Activated naive CD8-positive, alpha-beta T cell treated with anti-CD3 and anti-CD28 coated beads, Interleukin-2, amount 50 U/mL, for 24 hours (primary cell): Measurements from ENCODE around the gene KCNN3.

ENCODE experiments used
- ATAC-seq: fragments of 150-1000 bp; cut with Tn5 transposase; one replicate; pipeline ENCODE4 v1.10.0; 2021
- DNase-seq: peaks from one replicate; pipeline ENCODE4 v3.0.0; 2021
- H3K27ac Mint-ChIP-seq: one replicate; pipeline ENCODE4 v1.8.0; 2021; ENCODE audit warnings: mild to moderate bottlenecking, mixed read lengths
- H3K27me3 Mint-ChIP-seq: one replicate; pipeline ENCODE4 v1.8.0; 2021; ENCODE audit warnings: mixed read lengths
- H3K36me3 Mint-ChIP-seq: one replicate; pipeline ENCODE4 v1.8.0; 2021; ENCODE audit warnings: low read depth, mixed read lengths
- H3K4me1 Mint-ChIP-seq: one replicate; pipeline ENCODE4 v1.8.0; 2021; ENCODE audit warnings: mixed read lengths
- H3K4me3 Mint-ChIP-seq: one replicate; pipeline ENCODE4 v1.8.0; 2021; ENCODE audit warnings: mild to moderate bottlenecking, moderate library complexity, mixed read lengths
- H3K9me3 Mint-ChIP-seq: one replicate; pipeline ENCODE4 v1.8.0; 2021; ENCODE audit warnings: mixed read lengths

KCNN3 gene

DNA sequence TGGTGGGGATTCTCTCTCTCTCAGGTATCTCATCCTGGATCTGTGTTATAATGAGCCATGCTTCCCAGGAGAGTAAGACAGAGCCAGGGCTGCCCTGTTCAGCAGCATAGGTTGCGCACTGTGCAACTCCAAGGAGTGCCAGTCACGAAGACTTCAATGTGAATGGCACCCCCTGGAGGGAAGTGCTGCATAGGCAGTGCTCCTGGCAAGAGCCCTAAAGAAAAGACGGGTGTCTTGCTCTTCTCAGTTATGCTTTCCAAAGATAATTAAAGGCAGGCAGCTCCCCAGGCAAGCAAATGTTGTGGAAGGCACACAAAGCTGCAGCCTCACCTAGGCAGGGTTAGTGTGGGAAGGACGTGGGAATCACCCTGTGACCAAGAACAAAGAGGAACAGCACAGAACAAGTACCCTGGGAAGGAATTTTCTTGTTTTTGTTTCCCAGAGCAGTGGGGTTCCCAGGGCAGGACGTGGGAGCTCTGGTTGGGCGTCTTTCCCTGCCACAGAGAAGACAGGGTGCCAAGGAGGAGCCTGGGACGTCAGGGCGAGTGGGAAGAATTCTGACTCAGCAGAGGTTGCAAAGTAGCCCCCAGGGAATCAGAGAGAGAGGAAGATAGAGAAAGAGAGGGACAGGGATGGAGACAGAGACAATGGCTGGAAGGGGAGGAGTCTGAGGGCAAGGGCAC is 120.9 kb downstream of the KCNN3 start:
- DNase-seq (peak; percentile 67), ATAC-seq (peak; percentile 42)
- Mint-ChIP-seq H3K36me3 (no peaks in the 10 kb centered on the region), H3K4me3 (no peak overlapping the region), H3K4me1 (peaks cover 80% of the 10 kb centered on the region), H3K27me3 (peaks cover 2% of the 10 kb centered on the region), H3K9me3 (no peaks in the 10 kb centered on the region), H3K27ac (no peak overlapping the region)

DNA sequence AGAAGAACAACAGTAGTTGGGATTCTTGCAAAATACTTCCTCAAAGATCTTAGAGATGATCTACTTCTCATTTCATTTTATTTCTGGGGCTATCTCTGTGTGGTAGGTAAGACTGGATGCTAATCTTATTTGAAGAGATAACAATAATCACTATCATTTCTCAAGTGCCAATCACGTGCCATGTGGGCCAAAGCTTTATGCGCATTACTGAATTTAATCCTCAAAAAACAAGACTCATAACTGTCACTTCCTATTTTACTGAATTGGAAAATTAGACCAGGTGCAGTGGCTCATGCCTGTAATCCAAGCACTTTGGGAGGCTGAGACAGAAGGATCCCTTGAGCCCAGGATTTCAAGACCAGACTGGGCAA is 121.7 kb downstream of the KCNN3 start:
- Mint-ChIP-seq H3K9me3 (no peaks in the 10 kb centered on the region), H3K4me1 (peaks cover 86% of the 10 kb centered on the region), H3K36me3 (no peaks in the 10 kb centered on the region), H3K27ac (peak overlapping the region; percentile 84), H3K27me3 (peaks cover 2% of the 10 kb centered on the region), H3K4me3 (peak overlapping the region; percentile 75)
- ATAC-seq: no peak
- no peak for DNase-seq

DNA sequence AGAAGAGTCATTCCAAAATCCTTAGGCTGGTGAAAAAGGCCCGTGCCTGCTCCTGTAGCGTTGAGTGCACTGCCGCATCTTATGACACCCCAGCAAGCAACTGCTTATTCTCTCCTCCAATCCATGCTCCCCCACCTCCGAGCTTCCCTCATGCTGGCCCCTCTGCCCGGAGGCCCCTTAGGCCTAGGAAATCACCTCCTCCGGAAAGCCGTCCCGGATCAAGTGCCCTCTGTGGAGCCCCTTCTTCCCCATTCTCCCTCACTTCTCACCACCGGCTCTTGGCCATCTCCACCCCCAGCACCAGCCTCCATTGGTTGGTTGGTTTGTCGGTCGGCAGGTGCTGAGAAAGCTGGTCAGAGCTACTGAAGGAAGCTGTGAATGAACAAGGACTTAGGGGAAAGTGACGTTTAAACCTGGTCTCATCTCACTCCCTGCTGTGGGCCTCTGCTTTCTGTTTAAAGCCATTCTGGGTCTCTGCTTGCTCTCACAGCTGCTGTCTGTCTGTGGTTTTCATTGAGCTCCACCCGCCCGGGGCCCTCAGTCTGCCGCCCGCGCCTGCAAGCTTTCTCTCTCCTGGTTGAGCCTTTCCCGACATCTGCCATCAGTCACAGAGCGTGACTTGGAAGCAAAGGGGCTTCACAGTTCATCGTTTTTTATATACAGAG is 122.2 kb downstream of the KCNN3 start:
- H3K4me1 Mint-ChIP-seq: peaks cover 82% of the 10 kb centered on the region
- H3K27me3 Mint-ChIP-seq: peaks cover 2% of the 10 kb centered on the region
- peak overlapping the region; percentile 84 for H3K27ac Mint-ChIP-seq
- ATAC-seq (peak; percentile 71), DNase-seq (peak; percentile 62)
- H3K36me3 Mint-ChIP-seq: no peaks in the 10 kb centered on the region
- peak overlapping the region; percentile 75 for H3K4me3 Mint-ChIP-seq
- no peaks in the 10 kb centered on the region for H3K9me3 Mint-ChIP-seq

DNA sequence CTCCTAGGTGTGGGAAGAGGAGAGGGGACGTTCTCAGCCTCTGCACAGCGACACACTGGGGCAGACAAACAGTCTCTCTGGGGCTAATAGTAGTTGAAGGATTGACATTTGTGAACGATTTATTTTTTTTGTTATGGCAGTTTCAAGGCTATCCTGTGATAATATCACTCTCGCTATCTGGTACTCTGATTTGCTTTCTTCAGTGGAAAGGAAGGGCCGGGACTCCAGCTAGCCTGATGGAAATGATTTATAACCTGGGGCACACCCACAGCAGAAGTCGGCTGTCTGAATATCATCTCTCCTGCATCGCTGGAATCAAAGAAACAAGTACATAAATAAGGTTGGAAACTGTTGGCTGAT is 122.7 kb downstream of the KCNN3 start:
- peak overlapping the region; percentile 75 for H3K4me3 Mint-ChIP-seq
- ATAC-seq (no peak), DNase-seq (no peak)
- no peaks in the 10 kb centered on the region for H3K36me3 Mint-ChIP-seq
- no peaks in the 10 kb centered on the region for H3K9me3 Mint-ChIP-seq
- peaks cover 2% of the 10 kb centered on the region for H3K27me3 Mint-ChIP-seq
- H3K27ac Mint-ChIP-seq: peak overlapping the region; percentile 84
- peaks cover 77% of the 10 kb centered on the region for H3K4me1 Mint-ChIP-seq

DNA sequence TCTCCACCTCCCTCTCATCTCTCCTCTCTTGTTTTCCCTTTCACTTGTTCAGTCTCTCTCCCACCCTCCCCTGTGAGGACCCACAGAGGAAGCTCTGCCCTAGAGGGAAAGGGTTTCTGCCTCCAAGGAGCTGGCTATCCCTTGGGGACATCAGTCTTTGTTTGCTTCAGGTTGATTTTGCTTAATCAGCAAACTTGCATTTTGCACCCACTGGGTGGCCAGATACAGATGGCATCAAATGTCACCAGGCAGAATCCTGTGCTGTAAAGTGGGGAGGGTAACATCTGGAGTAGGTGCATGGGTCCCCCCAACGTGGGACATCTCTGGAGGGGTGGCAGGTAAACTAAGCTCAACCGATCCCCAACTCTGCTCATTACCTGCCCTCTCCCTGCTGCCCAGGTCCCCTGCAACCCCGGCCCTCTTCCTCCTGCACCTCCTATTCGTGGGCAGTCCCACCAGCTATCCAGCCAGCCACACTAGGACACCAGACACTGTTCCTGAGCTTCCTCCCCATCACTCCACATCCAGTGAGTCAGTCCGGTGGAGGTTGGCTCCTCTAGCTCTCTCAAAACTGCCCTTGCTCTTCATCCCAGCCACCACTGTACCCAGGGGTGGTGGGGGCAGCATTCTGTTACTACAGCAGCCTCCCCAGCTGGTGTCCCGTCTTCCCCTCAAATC is 123.3 kb downstream of the KCNN3 start:
- DNase-seq (no peak), ATAC-seq (no peak)
- peak overlapping the region; percentile 75 for H3K4me3 Mint-ChIP-seq
- H3K36me3 Mint-ChIP-seq: no peaks in the 10 kb centered on the region
- peaks cover 6% of the 10 kb centered on the region for H3K27me3 Mint-ChIP-seq
- H3K4me1 Mint-ChIP-seq: peaks cover 75% of the 10 kb centered on the region
- no peaks in the 10 kb centered on the region for H3K9me3 Mint-ChIP-seq
- no peak overlapping the region for H3K27ac Mint-ChIP-seq

DNA sequence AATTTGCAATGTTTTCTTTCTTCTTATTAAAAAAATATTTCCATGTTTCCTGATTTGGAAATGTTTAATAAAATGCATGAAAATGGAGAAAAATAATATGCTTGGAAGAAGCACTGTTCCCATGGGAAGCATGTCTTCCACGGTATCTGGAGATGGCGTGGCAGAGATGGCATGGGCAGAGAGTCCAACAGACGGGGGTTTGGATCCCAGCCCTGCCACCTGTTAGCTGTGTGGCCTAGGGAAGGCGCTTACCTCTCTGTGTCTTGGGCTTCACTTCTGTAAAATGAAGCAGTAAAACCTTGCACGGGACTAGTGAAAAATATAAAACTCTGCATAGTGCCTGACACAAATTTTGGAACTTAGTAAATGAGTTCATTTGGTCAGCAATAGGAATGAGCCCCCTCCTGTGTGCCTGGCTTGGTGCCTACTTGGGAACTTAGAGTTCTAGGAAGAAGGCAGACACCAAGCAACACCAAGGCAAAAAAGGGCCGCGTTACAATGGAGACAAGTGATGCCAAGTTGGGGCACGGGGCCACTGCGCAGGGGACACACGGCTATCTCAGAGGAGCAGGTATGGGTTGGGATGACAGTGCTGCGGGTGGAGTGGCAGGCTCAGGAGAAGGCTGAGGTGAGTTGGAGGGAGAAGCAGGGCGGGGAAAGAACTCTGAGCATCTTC is 124.2 kb downstream of the KCNN3 start:
- Mint-ChIP-seq H3K4me1 (peaks cover 67% of the 10 kb centered on the region), H3K4me3 (no peak overlapping the region), H3K36me3 (no peaks in the 10 kb centered on the region), H3K27ac (peak overlapping the region; percentile 57), H3K9me3 (no peaks in the 10 kb centered on the region), H3K27me3 (peaks cover 8% of the 10 kb centered on the region)
- ATAC-seq: no peak
- no peak for DNase-seq

DNA sequence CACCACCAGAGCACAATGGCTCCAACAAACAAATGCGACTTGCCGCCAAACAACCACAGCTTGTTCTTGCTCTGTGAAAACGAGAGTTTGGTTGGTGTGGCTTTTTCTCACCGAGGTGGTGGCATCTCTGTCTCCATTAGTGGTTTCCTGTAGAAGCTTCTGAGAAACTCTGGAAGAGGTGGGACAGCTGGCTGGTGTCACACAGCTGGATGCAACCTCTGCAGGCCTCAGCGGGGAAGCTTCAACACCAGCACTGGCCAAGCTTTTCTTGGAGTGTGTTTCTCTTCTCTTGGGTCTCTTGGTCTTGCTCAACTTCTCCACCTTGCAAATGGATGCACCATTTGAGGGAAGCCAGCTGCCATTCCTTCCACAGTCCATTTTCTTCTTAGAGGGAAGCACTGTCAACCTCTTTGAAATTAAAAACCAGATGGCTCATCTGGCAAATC is 124.8 kb downstream of the KCNN3 start:
- DNase-seq (peak; percentile 54), ATAC-seq (peak; percentile 16)
- Mint-ChIP-seq H3K4me3 (no peak overlapping the region), H3K27ac (peak overlapping the region; percentile 52), H3K27me3 (peaks cover 8% of the 10 kb centered on the region), H3K36me3 (no peaks in the 10 kb centered on the region), H3K4me1 (peaks cover 62% of the 10 kb centered on the region), H3K9me3 (no peaks in the 10 kb centered on the region)

DNA sequence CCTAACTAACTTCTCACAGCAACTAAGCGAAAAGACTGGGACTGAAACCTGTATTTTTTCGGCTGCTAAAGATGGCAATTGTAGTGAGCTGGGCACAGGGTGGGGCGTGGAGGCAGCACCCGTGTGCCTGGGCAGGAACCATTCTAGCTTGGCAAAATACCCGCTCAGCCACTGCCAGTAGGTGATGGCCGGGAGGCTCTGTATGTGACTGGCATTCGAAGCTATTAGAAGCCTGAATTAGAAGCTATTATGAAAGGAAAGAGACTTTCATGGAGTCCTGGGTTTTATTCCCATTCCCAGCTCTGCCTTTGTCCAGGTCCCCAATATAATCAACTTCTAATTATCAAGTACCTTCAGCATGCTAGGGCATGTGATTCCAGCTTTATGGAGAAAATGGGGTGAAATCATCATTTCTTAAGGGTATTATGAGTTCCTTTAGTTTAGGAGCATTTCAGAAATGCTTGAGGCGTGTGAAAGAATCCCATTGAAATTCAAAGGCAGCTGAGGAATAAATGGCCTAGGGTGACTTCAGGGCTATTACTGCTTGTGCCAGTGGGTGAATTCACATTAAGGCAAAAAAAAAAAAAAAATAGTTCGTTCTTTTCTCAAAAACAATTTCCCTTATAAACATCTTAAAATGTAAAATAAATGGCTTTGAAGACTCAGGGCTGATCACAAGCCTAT is 125.6 kb downstream of the KCNN3 start:
- Mint-ChIP-seq H3K4me1 (peaks cover 65% of the 10 kb centered on the region), H3K9me3 (no peaks in the 10 kb centered on the region), H3K27ac (no peak overlapping the region), H3K36me3 (no peaks in the 10 kb centered on the region), H3K27me3 (peaks cover 8% of the 10 kb centered on the region), H3K4me3 (no peak overlapping the region)
- DNase-seq: no peak
- ATAC-seq: no peak

DNA sequence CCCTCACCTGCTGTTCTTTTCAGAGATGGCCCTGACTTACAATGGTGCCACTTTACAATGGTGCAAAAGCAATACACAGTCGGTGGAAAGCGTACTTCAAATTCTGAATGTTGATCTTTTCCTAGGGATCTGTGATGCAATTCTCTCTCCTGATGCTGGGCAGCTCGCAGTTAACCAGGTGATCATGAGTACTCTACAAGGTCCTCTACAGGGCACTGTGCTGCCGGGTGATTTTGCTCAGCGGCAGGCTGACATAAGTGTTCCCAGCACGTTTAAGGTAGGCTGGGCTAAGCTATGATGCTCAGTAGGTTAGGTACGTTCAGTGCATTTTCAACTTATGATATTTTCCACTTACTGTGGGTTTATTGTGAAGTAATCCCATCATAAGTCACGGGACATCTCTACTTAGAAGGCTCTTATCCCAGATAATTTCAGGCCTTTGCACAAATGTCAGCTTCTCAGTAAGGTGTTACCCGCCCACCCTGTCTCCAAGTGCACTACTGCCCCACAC is 126.5 kb downstream of the KCNN3 start:
- ATAC-seq: no peak
- Mint-ChIP-seq H3K4me3 (no peak overlapping the region), H3K27ac (no peak overlapping the region), H3K27me3 (peaks cover 8% of the 10 kb centered on the region), H3K4me1 (peaks cover 65% of the 10 kb centered on the region), H3K36me3 (no peaks in the 10 kb centered on the region), H3K9me3 (no peaks in the 10 kb centered on the region)
- DNase-seq: no peak

DNA sequence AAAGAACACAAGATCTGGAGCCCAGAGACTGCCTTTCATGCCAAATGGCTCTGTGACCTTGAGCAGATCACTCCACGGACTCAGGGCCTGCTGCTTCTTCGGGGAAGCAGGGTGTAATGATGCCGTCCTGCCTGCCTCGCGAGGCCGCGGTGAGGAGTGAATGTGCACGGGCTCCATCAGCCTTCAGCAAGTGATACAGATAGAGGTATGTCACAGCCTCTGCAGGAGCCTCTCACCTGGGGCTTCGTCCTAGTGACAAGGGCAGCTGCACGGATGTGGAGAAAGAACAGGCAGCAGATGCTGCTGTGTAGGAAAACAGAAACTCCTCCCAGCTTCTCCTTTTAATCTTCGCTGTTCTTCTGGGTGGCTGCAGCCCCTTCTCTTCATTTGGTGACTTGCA is 127.5 kb downstream of the KCNN3 start:
- H3K9me3 Mint-ChIP-seq: no peaks in the 10 kb centered on the region
- H3K36me3 Mint-ChIP-seq: no peaks in the 10 kb centered on the region
- DNase-seq: no peak
- no peak overlapping the region for H3K4me3 Mint-ChIP-seq
- ATAC-seq: no peak
- peaks cover 65% of the 10 kb centered on the region for H3K4me1 Mint-ChIP-seq
- no peak overlapping the region for H3K27ac Mint-ChIP-seq
- peaks cover 8% of the 10 kb centered on the region for H3K27me3 Mint-ChIP-seq

DNA sequence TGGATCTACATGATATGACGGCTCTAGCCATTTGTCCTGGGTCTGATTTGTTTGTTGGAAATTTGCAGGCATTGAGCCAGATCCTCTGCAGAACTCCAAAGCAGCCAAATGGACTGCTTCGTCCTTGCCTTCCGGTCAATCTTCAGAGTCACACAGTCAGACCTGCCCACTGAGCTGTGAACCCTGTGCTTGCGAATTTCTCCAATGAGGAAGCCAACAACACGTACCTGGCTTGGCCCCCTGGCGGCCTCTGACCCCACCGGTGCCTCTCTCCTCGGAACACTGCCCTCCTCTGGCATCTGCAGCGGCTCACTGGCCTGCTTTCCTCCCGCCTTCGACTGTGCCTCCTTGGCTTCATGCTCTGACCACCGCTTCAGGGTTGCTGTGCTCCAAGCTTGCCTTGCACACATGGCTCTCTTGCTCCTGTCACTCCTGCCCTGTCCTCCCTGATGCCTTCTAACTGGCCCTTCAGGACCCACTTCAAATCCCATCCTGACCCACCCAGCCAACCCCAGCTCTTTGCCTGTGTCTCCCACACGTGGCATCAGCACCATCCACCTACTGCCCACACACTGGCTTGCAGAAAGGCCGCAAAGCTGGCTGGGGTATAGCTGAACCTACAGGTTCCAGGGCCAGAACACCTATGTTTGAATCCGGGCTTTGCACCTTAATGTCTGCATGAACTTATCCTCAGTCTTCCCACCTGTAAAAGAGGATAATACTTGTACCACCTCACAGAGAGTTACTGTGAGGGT is 128.2 kb downstream of the KCNN3 start:
- Mint-ChIP-seq H3K36me3 (no peaks in the 10 kb centered on the region), H3K4me3 (no peak overlapping the region), H3K4me1 (peaks cover 65% of the 10 kb centered on the region), H3K9me3 (no peaks in the 10 kb centered on the region), H3K27me3 (peaks cover 8% of the 10 kb centered on the region), H3K27ac (no peak overlapping the region)
- ATAC-seq: no peak
- DNase-seq: no peak

DNA sequence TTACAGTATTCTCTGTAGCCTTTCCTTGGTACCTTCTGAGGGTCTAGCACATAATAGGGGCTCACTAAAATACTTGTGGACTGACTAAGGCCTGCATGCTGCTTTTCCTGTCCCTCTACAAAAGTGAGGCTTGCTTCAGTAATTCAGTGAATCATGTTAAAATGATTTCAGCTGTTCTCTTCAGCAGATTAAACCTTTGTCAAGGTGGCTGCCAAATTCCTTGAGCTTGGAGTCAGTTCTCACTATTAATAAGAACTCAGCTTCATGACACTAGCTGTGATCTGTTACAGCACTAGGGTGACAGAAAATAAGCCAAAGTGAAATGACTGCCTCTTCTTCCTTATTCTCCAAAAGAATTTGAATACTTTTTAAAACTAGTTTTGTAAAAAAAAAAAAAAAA is 128.8 kb downstream of the KCNN3 start:
- Mint-ChIP-seq H3K4me3 (no peak overlapping the region), H3K27me3 (peaks cover 6% of the 10 kb centered on the region), H3K36me3 (no peaks in the 10 kb centered on the region), H3K27ac (no peak overlapping the region), H3K9me3 (no peaks in the 10 kb centered on the region), H3K4me1 (peaks cover 65% of the 10 kb centered on the region)
- ATAC-seq: no peak
- DNase-seq: no peak

DNA sequence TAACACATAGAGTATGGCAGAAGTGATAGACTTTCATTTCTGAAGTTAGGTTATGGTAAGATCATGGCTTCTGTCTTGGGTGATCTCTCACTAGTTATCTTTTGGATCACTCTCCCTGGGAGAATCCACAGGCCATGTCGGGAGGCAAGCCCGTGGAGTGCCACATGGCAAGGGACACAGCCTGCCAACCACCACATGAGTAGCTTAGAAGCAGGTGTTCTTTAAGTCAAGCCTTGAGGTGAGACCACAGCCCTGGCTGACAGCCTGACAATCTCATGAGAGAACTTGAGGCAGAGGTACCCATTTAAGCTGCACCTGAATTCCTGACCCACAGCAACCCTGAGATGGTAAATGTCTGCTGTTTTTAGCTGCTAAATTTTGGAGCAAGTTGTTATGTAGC is 130.4 kb downstream of the KCNN3 start:
- DNase-seq (no peak), ATAC-seq (no peak)
- no peaks in the 10 kb centered on the region for H3K9me3 Mint-ChIP-seq
- peaks cover 8% of the 10 kb centered on the region for H3K27me3 Mint-ChIP-seq
- no peak overlapping the region for H3K27ac Mint-ChIP-seq
- H3K4me3 Mint-ChIP-seq: no peak overlapping the region
- no peaks in the 10 kb centered on the region for H3K36me3 Mint-ChIP-seq
- H3K4me1 Mint-ChIP-seq: peaks cover 60% of the 10 kb centered on the region
